Kidney (tissue), 14 donors: ENCODE results near the gene KCNK7. TPM values are rescaled to one million over a fixed set of nuclear protein-coding genes. Genes with fewer than 3 reads are reported as not detected.

Experiments used
- DNase-seq, 5 donors: peaks; one replicate each; pipeline ENCODE4 v3.0.0-alpha.2; 2013 to 2020
- FAIRE-seq: peaks from 2 replicates; lab custom pipeline; 2012; peaks lifted over from hg19 to GRCh38; lab: Jason Lieb, UNC
- H3K27ac ChIP-seq, 2 donors: one replicate each; pipeline ENCODE4 v1.7.0; 2013; ENCODE audit warnings: low read depth in 2 of 2, low read length in 2 of 2, inconsistent platforms in 1 of 2
- H3K27me3 ChIP-seq: one replicate; pipeline ENCODE4 v1.7.1; 2013; ENCODE audit warnings: low read length, inconsistent platforms; ENCODE audit not compliant: control insufficient read depth, insufficient read depth
- H3K36me3 ChIP-seq, 3 donors: one replicate each; pipeline versions ENCODE4 v1.7.0 to v1.7.1; 2013; ENCODE audit warnings: low read length in 3 of 3, control low read depth in 1 of 3, inconsistent platforms in 1 of 3; ENCODE audit not compliant: insufficient read depth in 3 of 3, control insufficient read depth in 2 of 3
- H3K4me1 ChIP-seq, 3 donors: one replicate each; pipeline versions ENCODE4 v1.7.0 to v1.7.1; 2013; ENCODE audit warnings: low read length in 3 of 3, inconsistent platforms in 1 of 3, low read depth in 1 of 3; ENCODE audit not compliant: control insufficient read depth in 2 of 3, insufficient read depth in 2 of 3
- H3K4me3 ChIP-seq, 3 donors: one replicate each; pipeline versions ENCODE4 v1.7.0 to v1.8.1; 2013; ENCODE audit warnings: low read length in 3 of 3, control low read depth in 1 of 3, inconsistent platforms in 1 of 3
- H3K9ac ChIP-seq, 3 donors: one replicate each; pipeline versions ENCODE4 v1.7.0 to v1.7.1; 2013; ENCODE audit warnings: low read length in 3 of 3, control low read depth in 1 of 3, inconsistent platforms in 1 of 3
- H3K9me3 ChIP-seq, 3 donors: one replicate each; pipeline versions ENCODE4 v1.7.0 to v1.7.1; 2013; ENCODE audit warnings: low read length in 3 of 3, control low read depth in 1 of 3, inconsistent platforms in 1 of 3; ENCODE audit not compliant: control insufficient read depth in 2 of 3, insufficient read depth in 1 of 3
- CTCF ChIP-seq: IDR thresholded peaks from 3 replicates; pipeline ENCODE4 v1.5.1; 2012; ENCODE audit warnings: mild to moderate bottlenecking, moderate library complexity, borderline replicate concordance; ENCODE audit not compliant: insufficient read depth; ENCODE audit errors: extremely low read depth
- intact Hi-C: fragments of 100-400 bp; cut with DNase I; formaldehyde crosslinking; loops from one replicate; pipeline ENCODE4 v1.11.1; 2022
- polyA plus RNA-seq: library from polyadenylated mRNA; stranded (reverse); fragments of 350-450 nt; fragmentation: Illumina TruSeq; extraction: RNeasy Lipid Tissue Mini Kit (QIAGEN cat#74804); gene quantifications from one replicate; pipeline ENCODE4 v1.2.3, GENCODE V29; 2014; ENCODE audit warnings: low read depth, low replicate concordance; ENCODE audit not compliant: insufficient read depth
- total RNA-seq: library from RNA; stranded (reverse); fragmentation: NEBNext Ultra II Directional; extraction: Animal tissue kit (Norgen Biotek cat#: 25700); gene quantifications from one replicate; pipeline ENCODE4 v1.2.1, GENCODE V29; 2021
- donor health status: control.
- donor health status: control.
- donor health status: control.
- donor health status: control.
- donor health status: control.
- donor health status: DM: yes; HTN: yes; CAD: no.
- donor health status: Normal renal cell carcinoma (clear cell type).

Gene KCNK7
- total and polyA plus RNA-seq, 2 donors from 2014 or later: 0.25 TPM; not detected in 1

GRCh38 chr11:65574811-65575567 lies 20.6 kb downstream of the KCNK7 start:
- no peaks in the 10 kb centered on the region for H3K36me3 ChIP-seq
- DNase-seq: peak in 2 of 5 donors; percentile 63 to 86
- TF ChIP-seq CTCF: no peak
- H3K9ac ChIP-seq: peak overlapping the region in 2 of 3 donors; percentile 48 to 77
- no peaks in the 10 kb centered on the region for H3K27me3 ChIP-seq
- no peaks in the 10 kb centered on the region for H3K9me3 ChIP-seq
- peak overlapping the region; percentile 71 to 89 for H3K27ac ChIP-seq
- H3K4me3 ChIP-seq: peak overlapping the region; percentile 2 to 80 (median 68)
- intact Hi-C loops: no loop called here
- FAIRE-seq: no peak
- peaks cover 0 to 45% (median 19%) of the 10 kb centered on the region in 3 donors for H3K4me1 ChIP-seq

- Histone ChIP-seq H3K27me3 (no peaks in the 10 kb centered on the region), H3K9ac (peak overlapping the region in 2 of 3 donors; percentile 60 to 77), H3K4me1 (peaks cover 0 to 47% (median 21%) of the 10 kb centered on the region in 3 donors), H3K9me3 (no peaks in the 10 kb centered on the region), H3K4me3 (peak overlapping the region in 2 of 3 donors; percentile 72 to 80), H3K36me3 (no peaks in the 10 kb centered on the region), H3K27ac (peak overlapping the region; percentile 71 to 89)
- FAIRE-seq (no peak), DNase-seq (peak; percentile 90 to 99 (median 93))
- intact Hi-C loops: no loop called here
- TF ChIP-seq CTCF: peak; percentile 77
Observed at GRCh38 chr11:65574109-65574810, 21.3 kb downstream of the KCNK7 start.

- Histone ChIP-seq H3K4me3 (peak overlapping the region; percentile 58 to 76 (median 72)), H3K36me3 (no peaks in the 10 kb centered on the region), H3K9ac (peak overlapping the region in 2 of 3 donors; percentile 60 to 61), H3K4me1 (peaks cover 3 to 53% (median 28%) of the 10 kb centered on the region in 3 donors), H3K9me3 (no peaks in the 10 kb centered on the region), H3K27ac (peak overlapping the region in 1 of 2 donors; percentile 55), H3K27me3 (no peaks in the 10 kb centered on the region)
- no peak for TF ChIP-seq CTCF
- intact Hi-C loops: no loop called here
- DNase-seq (peak in 2 of 5 donors; percentile 78 to 87), FAIRE-seq (no peak)
Observed at GRCh38 chr11:65573391-65574079, 22.1 kb downstream of the KCNK7 start.
